ENCODE results near the gene ITPR3. TPM values are rescaled to one million over a fixed set of nuclear protein-coding genes. Genes with fewer than 3 reads are reported as not detected.

ITPR3 gene
- total and polyA plus RNA-seq, 2 of the 13 experiments (the other 11 are each of a cell fraction or from before 2014, with no cell fraction given), result 3.8 to 21.4 TPM

DNA sequence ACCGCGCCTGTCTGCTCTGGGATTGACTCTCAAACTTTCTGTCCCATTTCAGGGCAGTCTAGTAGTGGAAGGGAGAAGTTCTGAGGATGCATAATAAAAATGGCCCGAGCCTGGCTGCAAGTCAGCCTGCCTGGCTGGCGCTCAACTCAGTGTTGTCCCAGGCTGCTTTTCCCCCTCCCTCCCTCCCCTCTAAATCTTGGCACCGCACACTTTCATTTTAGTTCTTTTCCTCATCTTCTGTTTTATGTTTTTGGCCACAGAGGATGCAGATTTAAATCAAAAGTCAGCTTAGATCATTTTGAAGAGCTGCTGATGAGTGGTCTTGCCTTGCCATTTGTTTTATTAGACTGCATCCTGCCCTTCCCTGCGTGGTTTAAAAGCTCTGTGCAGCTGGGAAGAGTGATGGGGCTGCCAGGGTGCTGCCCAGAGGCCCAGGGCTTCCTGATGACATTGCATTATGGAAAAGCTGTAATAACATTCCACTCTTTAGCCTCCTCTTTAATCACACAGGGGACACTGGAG, 96.9 kb downstream of the ITPR3 start:
- intact Hi-C loops (cut with micrococcal nuclease; ENCODE audit: unreplicated experiment), result no loop called here
- H3K4me2 ChIP-seq (ENCODE audit: low read depth, low read length), result no peak overlapping the region
- 12% methylated on average over 6 of the region's 6 CpGs for WGBS (ENCODE audit: low lambda C conversion rate)

DNA sequence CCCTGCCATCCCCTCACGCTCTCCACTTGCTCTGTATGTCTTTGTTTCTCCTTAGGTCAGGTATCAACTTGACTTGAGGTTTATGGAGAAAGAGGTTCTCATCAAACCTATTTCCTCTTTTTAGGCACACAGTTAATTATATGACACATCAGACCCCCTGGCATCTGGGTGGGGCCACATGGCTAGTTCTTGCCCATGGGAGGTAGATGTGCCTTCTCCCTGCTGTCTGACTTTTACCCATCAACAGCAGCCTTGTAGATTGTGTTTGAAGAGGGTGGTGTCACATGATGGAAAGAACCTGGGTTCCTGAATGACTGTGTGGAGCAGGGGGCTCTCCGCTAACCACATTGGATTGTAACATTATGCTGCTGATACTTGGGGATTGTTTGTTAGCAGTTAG, 97.6 kb downstream of the ITPR3 start:
- 97% methylated on average over 2 of the region's 2 CpGs for WGBS (ENCODE audit: low lambda C conversion rate)
- peaks cover 0 to 11% of the 10 kb centered on the region in 2 experiments; a peak in 1 of 5 replicates for H3K27me3 ChIP-seq (ENCODE audit: control insufficient read depth in 1 of 2, insufficient read depth in 2 of 2, low read length in 2 of 2)
- no peak overlapping the region for H2AFZ ChIP-seq (ENCODE audit: low read length)
- H3K36me3 ChIP-seq (replicated peaks in 1 of 2; ENCODE audit: control insufficient read depth in 1 of 2, insufficient read depth in 2 of 2, low read length in 2 of 2), result no peaks in the 10 kb centered on the region
- H3K79me2 ChIP-seq (ENCODE audit: insufficient read depth, low read length), result no peaks in the 10 kb centered on the region
- no peaks in the 10 kb centered on the region for H4K20me1 ChIP-seq (ENCODE audit: insufficient read depth, low read length)
- in situ Hi-C loops (cut with HindIII; ENCODE audit: extremely low pct_ligation_motif_present, low pct_unique_long_range_greater_than_20kb) (no loop called here), intact Hi-C loops (cut with micrococcal nuclease; ENCODE audit: unreplicated experiment) (no loop called here)
- H3K9me3 ChIP-seq (ENCODE audit: low read length), result no peaks in the 10 kb centered on the region
- FAIRE-seq (no peak), ATAC-seq (no peak), DNase-seq (ENCODE audit: low spot score) (no peak)
- ChIA-PET POLR2A (no interaction called here), CTCF (ENCODE audit: low intra/inter-chr PET ratio, low total read pairs) (no interaction called here)
- no peak overlapping the region for H3K27ac ChIP-seq (ENCODE audit: extremely low read length, insufficient read depth, low read length)
- H3K4me2 ChIP-seq (ENCODE audit: low read depth, low read length), result no peak overlapping the region
- no peak overlapping the region for H3K4me3 ChIP-seq (replicated peaks in 1 of 3; ENCODE audit: insufficient read depth in 1 of 3, low read depth in 2 of 3, low read length in 3 of 3)
- BruUV-seq (replicated peaks), result no TSS peak
- peaks cover 38% of the 10 kb centered on the region for H3K4me1 ChIP-seq (ENCODE audit: insufficient read depth, low read length)
- no peak overlapping the region for H3K9ac ChIP-seq (ENCODE audit: insufficient read depth, low read depth, low read length)
- TF ChIP-seq KLF6 (CRISPR knock-in tag; IDR thresholded peaks at IDR 0.05) (no peak), ZNF232 (CRISPR knock-in tag; IDR thresholded peaks at IDR 0.05; ENCODE audit: borderline replicate concordance) (no peak), TBP (CRISPR knock-in tag; IDR thresholded peaks at IDR 0.05) (no peak), JUND (CRISPR knock-in tag; IDR thresholded peaks at IDR 0.05) (no peak), ZBTB7A (CRISPR knock-in tag; IDR thresholded peaks at IDR 0.05) (no peak)
- TF ChIP-seq, protein P1, sequence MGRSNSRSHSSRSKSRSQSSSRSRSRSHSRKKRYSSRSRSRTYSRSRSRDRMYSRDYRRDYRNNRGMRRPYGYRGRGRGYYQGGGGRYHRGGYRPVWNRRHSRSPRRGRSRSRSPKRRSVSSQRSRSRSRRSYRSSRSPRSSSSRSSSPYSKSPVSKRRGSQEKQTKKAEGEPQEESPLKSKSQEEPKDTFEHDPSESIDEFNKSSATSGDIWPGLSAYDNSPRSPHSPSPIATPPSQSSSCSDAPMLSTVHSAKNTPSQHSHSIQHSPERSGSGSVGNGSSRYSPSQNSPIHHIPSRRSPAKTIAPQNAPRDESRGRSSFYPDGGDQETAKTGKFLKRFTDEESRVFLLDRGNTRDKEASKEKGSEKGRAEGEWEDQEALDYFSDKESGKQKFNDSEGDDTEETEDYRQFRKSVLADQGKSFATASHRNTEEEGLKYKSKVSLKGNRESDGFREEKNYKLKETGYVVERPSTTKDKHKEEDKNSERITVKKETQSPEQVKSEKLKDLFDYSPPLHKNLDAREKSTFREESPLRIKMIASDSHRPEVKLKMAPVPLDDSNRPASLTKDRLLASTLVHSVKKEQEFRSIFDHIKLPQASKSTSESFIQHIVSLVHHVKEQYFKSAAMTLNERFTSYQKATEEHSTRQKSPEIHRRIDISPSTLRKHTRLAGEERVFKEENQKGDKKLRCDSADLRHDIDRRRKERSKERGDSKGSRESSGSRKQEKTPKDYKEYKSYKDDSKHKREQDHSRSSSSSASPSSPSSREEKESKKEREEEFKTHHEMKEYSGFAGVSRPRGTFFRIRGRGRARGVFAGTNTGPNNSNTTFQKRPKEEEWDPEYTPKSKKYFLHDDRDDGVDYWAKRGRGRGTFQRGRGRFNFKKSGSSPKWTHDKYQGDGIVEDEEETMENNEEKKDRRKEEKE (IDR thresholded peaks at IDR 0.05), result no peak
- TF ChIP-seq, protein P2, sequence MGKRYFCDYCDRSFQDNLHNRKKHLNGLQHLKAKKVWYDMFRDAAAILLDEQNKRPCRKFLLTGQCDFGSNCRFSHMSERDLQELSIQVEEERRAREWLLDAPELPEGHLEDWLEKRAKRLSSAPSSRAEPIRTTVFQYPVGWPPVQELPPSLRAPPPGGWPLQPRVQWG (CRISPR knock-in tag; IDR thresholded peaks at IDR 0.05; ENCODE audit: borderline replicate concordance, low read depth), result no peak
- TF ChIP-seq, protein P3, sequence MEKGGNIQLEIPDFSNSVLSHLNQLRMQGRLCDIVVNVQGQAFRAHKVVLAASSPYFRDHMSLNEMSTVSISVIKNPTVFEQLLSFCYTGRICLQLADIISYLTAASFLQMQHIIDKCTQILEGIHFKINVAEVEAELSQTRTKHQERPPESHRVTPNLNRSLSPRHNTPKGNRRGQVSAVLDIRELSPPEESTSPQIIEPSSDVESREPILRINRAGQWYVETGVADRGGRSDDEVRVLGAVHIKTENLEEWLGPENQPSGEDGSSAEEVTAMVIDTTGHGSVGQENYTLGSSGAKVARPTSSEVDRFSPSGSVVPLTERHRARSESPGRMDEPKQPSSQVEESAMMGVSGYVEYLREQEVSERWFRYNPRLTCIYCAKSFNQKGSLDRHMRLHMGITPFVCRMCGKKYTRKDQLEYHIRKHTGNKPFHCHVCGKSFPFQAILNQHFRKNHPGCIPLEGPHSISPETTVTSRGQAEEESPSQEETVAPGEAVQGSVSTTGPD (CRISPR knock-in tag; IDR thresholded peaks at IDR 0.05), result no peak

More for the DNA sequence above, 96.9 kb downstream of the ITPR3 start:
- H3K4me3 ChIP-seq (replicated peaks in 1 of 3; ENCODE audit: insufficient read depth in 1 of 3, low read depth in 2 of 3, low read length in 3 of 3), result no peak overlapping the region
- TF ChIP-seq ZNF746 (CRISPR knock-in tag; IDR thresholded peaks at IDR 0.05), result no peak
- TF ChIP-seq MLLT10 (CRISPR knock-in tag; IDR thresholded peaks at IDR 0.05), result no peak
- TF ChIP-seq, protein P4, sequence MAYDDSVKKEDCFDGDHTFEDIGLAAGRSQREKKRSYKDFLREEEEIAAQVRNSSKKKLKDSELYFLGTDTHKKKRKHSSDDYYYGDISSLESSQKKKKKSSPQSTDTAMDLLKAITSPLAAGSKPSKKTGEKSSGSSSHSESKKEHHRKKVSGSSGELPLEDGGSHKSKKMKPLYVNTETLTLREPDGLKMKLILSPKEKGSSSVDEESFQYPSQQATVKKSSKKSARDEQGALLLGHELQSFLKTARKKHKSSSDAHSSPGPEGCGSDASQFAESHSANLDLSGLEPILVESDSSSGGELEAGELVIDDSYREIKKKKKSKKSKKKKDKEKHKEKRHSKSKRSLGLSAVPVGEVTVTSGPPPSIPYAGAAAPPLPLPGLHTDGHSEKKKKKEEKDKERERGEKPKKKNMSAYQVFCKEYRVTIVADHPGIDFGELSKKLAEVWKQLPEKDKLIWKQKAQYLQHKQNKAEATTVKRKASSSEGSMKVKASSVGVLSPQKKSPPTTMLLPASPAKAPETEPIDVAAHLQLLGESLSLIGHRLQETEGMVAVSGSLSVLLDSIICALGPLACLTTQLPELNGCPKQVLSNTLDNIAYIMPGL (CRISPR knock-in tag; IDR thresholded peaks at IDR 0.05; ENCODE audit: borderline replicate concordance in 1 of 2, low read depth in 1 of 2), result no peak
- TF ChIP-seq IRX3 (CRISPR knock-in tag; IDR thresholded peaks at IDR 0.05; ENCODE audit: borderline replicate concordance, low read depth), result no peak
- no peak overlapping the region for H3K9ac ChIP-seq (ENCODE audit: insufficient read depth, low read depth, low read length)
- no peaks in the 10 kb centered on the region for H3K36me3 ChIP-seq (replicated peaks in 1 of 2; ENCODE audit: control insufficient read depth in 1 of 2, insufficient read depth in 2 of 2, low read length in 2 of 2)
- no peaks in the 10 kb centered on the region for H3K79me2 ChIP-seq (ENCODE audit: insufficient read depth, low read length)
- no peaks in the 10 kb centered on the region for H3K9me3 ChIP-seq (ENCODE audit: low read length)
- in situ Hi-C loops (cut with HindIII; ENCODE audit: extremely low pct_ligation_motif_present, low pct_unique_long_range_greater_than_20kb), result no loop called here
- H3K27me3 ChIP-seq (ENCODE audit: control insufficient read depth in 1 of 2, insufficient read depth in 2 of 2, low read length in 2 of 2), result peaks cover 0 to 11% of the 10 kb centered on the region in 2 experiments; a peak in 1 of 5 replicates
- ChIA-PET POLR2A (no interaction called here), CTCF (ENCODE audit: low intra/inter-chr PET ratio, low total read pairs) (no interaction called here)
- H3K27ac ChIP-seq (ENCODE audit: extremely low read length, insufficient read depth, low read length), result no peak overlapping the region
- no peak for DNase-seq (ENCODE audit: low spot score)
- no peak overlapping the region for H2AFZ ChIP-seq (ENCODE audit: low read length)
- ATAC-seq, result no peak
- FAIRE-seq, result no peak
- H4K20me1 ChIP-seq (ENCODE audit: insufficient read depth, low read length), result no peaks in the 10 kb centered on the region
- BruUV-seq (replicated peaks), result no TSS peak
- peaks cover 39% of the 10 kb centered on the region for H3K4me1 ChIP-seq (ENCODE audit: insufficient read depth, low read length)

All from HepG2 (cell line).